ENCODE results near the gene SCLT1.

The SCLT1 gene

DNA sequence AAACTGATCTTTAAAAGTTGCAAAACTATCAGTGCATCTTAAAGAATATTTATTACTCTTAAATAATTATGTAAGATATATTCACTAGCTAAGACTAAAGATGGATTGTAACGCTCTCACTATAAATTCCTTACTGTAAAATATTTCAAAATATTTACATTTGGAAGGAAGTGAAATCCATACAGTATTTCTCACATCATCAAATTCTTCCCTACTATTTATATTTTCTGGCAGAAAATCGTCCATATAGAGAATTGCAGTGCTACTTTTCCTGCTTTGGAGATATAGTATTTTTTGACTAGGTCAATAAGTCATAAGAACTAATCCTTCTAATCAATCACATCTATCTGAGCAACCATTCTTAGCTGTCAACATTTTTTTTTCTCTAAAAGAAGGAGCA, 52.9 kb downstream of the SCLT1 start:
- H3K4me3 ChIP-seq, result no peak overlapping the region
- H3K4me1 ChIP-seq, result no peaks in the 10 kb centered on the region
- H3K9me3 ChIP-seq, result no peaks in the 10 kb centered on the region
- no peaks in the 10 kb centered on the region; the same call in 1 of the 2 replicates for H3K36me3 ChIP-seq
- H3K4me2 ChIP-seq, result no peak overlapping the region
- no peaks in the 10 kb centered on the region for H4K20me1 ChIP-seq
- no peak for TF ChIP-seq Cebpa-rat (IDR thresholded peaks at IDR 0.05)
- no peak overlapping the region for H3K27ac ChIP-seq
- H3K27me3 ChIP-seq, result no peaks in the 10 kb centered on the region
- no peak overlapping the region for H3K9ac ChIP-seq

DNA sequence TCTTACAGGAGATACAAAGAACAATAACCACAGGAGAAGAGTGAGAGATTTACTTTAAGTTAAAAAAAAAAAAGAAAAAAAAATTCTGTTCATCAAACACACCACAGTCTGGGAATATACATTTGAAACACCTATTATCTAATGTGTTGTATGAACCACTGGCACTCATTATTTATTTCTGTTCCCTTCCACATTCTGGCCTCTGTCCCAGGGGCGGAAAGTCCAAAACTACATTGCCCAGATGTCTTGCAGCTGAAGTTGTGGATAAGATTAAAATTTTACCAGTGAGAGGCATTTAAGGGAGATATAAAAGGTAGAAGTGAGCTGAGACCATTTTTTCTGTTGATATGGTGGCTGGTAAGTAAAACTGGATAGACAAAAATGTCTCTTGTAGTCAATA, 56.2 kb downstream of the SCLT1 start:
- no peak for TF ChIP-seq Cebpa-rat (IDR thresholded peaks at IDR 0.05)
- H4K20me1 ChIP-seq, result no peaks in the 10 kb centered on the region
- 0 out of 2 replicates have a peak, but pooled peaks cover 3% of the 10 kb centered on the region for H3K9me3 ChIP-seq
- H3K27me3 ChIP-seq, result no peaks in the 10 kb centered on the region
- no peaks in the 10 kb centered on the region for H3K36me3 ChIP-seq
- H3K4me1 ChIP-seq, result no peaks in the 10 kb centered on the region
- no peak overlapping the region for H3K4me2 ChIP-seq
- H3K27ac ChIP-seq, result no peak overlapping the region
- H3K4me3 ChIP-seq, result no peak overlapping the region
- no peak overlapping the region for H3K9ac ChIP-seq

DNA sequence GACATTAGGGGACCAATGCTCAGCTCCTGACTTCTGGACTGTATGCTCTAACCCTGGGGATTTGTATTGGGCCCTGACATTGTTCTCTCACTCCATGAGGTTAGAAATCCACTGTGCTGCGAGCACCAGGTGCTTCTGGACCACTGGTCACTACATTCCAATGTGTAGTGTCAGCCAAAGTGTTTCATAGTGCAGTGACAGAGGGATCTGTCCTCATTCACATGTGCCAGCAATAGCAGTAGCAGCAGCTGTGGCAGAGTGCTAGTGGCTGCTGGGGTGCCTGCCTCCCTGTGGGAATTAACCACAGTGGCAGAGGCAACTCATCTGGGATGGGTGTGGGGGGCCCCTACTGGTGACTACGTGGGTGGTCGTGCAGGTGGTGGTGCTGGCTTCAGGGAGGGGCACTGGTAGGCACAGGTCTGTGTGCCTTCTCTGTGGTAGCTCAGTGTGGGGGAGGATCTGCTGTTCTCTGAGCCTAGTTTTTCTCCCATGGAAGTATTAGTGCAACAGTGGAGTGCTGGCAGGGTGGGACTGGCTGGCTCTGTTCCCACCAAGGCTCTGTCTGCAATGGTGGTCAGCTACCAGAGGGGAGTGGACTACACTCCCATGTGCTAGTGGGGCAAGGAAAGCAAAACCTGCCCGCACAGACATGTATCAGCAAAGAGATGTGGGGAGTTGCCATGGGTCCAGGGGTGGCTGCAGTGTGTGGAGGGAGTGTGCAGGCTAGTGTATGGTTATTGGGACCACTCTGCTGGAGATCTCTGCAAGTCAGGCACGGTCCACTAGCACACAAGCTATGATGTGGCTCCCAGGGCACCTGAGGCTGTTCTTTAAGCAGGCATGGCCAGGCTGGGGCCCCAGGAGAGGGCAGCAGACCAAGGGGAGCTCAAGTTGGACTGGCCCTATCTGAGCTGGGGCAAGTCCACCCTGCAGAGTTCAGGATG, 78.5 kb downstream of the SCLT1 start:
- Histone ChIP-seq H3K9me3 (0 out of 2 replicates have a peak, but pooled peaks cover 10% of the 10 kb centered on the region), H3K27ac (no peak overlapping the region), H4K20me1 (no peaks in the 10 kb centered on the region), H3K9ac (no peak overlapping the region), H3K4me3 (no peak overlapping the region), H3K27me3 (no peaks in the 10 kb centered on the region), H3K4me1 (no peaks in the 10 kb centered on the region), H3K4me2 (no peak overlapping the region), H3K36me3 (peaks cover 7% of the 10 kb centered on the region; the same call in 1 of the 2 replicates)
- TF ChIP-seq Cebpa-rat (IDR thresholded peaks at IDR 0.05), result no peak

- H3K27ac ChIP-seq, result no peak overlapping the region
- no peak overlapping the region for H3K4me3 ChIP-seq
- H4K20me1 ChIP-seq, result no peaks in the 10 kb centered on the region
- H3K36me3 ChIP-seq, result no peaks in the 10 kb centered on the region
- H3K27me3 ChIP-seq, result no peaks in the 10 kb centered on the region
- H3K9me3 ChIP-seq, result peaks cover 19% of the 10 kb centered on the region; the same call in 1 of the 2 replicates
- no peak overlapping the region for H3K9ac ChIP-seq
- no peak overlapping the region for H3K4me2 ChIP-seq
- no peak for TF ChIP-seq Cebpa-rat (IDR thresholded peaks at IDR 0.05)
- no peaks in the 10 kb centered on the region for H3K4me1 ChIP-seq
Measured at GRCh38 chr4:129008096-129008495, 85.2 kb downstream of the SCLT1 start.

GRCh38 chr4:128986908-128987307, 106.4 kb downstream of the SCLT1 start:
- Histone ChIP-seq H3K27ac (no peak overlapping the region), H3K4me3 (no peak overlapping the region), H4K20me1 (no peaks in the 10 kb centered on the region), H3K9me3 (no peaks in the 10 kb centered on the region), H3K36me3 (peaks cover 15% of the 10 kb centered on the region), H3K4me1 (no peaks in the 10 kb centered on the region), H3K9ac (no peak overlapping the region), H3K27me3 (no peaks in the 10 kb centered on the region), H3K4me2 (no peak overlapping the region)
- TF ChIP-seq Cebpa-rat (IDR thresholded peaks at IDR 0.05), result no peak

- no peak overlapping the region for H3K4me2 ChIP-seq
- TF ChIP-seq Cebpa-rat (IDR thresholded peaks at IDR 0.05), result no peak
- H3K4me3 ChIP-seq, result no peak overlapping the region
- no peaks in the 10 kb centered on the region for H3K9me3 ChIP-seq
- peaks cover 15% of the 10 kb centered on the region for H3K36me3 ChIP-seq
- no peaks in the 10 kb centered on the region for H3K4me1 ChIP-seq
- H4K20me1 ChIP-seq, result no peaks in the 10 kb centered on the region
- no peak overlapping the region for H3K27ac ChIP-seq
- no peaks in the 10 kb centered on the region for H3K27me3 ChIP-seq
- H3K9ac ChIP-seq, result no peak overlapping the region
Measured at GRCh38 chr4:128986019-128986418, 107.3 kb downstream of the SCLT1 start.

DNA sequence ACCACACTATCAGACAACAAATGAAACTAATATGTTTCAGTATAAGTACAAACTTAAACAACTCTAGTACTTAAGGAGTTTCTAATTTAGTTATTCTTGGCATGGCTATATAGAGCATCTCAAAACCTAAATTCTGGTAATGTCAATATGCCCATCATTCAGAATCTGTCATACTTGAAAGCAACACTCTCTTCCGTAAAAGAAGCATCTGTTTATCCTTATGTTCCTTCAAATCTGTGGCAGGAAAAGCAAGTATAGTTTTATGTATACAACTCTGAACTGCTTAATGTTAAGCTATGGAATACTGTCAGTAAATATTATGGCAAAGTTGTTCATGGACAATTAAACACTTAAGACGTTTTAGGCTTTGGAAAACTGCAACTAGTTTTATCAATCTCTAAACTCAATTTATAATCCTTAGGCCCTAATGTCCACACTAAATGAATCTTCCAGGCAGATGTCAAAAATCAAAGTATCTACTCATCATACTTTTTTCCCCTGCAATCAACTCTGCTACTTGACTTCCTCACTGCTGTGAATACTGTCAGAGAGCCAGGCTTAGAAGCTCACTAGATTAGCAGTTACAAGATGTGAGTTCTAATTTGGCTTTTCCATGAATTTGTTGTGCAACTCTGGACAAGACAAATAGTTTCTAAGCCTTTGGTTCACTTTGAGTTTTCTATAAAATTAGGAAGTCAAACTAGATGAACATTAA, 109.4 kb downstream of the SCLT1 start:
- Histone ChIP-seq H3K27me3 (no peaks in the 10 kb centered on the region), H3K9ac (no peak overlapping the region), H4K20me1 (no peaks in the 10 kb centered on the region), H3K27ac (no peak overlapping the region), H3K4me3 (no peak overlapping the region), H3K9me3 (no peaks in the 10 kb centered on the region), H3K4me1 (no peaks in the 10 kb centered on the region), H3K36me3 (peaks cover 15% of the 10 kb centered on the region), H3K4me2 (no peak overlapping the region)
- no peak for TF ChIP-seq Cebpa-rat (IDR thresholded peaks at IDR 0.05)

GRCh38 chr4:128981377-128981776, 112.0 kb downstream of the SCLT1 start:
- TF ChIP-seq Cebpa-rat (IDR thresholded peaks at IDR 0.05), result no peak
- H3K36me3 ChIP-seq, result peaks cover 7% of the 10 kb centered on the region
- no peaks in the 10 kb centered on the region for H3K27me3 ChIP-seq
- no peak overlapping the region for H3K4me2 ChIP-seq
- no peak overlapping the region for H3K9ac ChIP-seq
- H3K4me3 ChIP-seq, result no peak overlapping the region
- H3K4me1 ChIP-seq, result no peaks in the 10 kb centered on the region
- no peaks in the 10 kb centered on the region for H4K20me1 ChIP-seq
- no peak overlapping the region for H3K27ac ChIP-seq
- no peaks in the 10 kb centered on the region for H3K9me3 ChIP-seq

DNA sequence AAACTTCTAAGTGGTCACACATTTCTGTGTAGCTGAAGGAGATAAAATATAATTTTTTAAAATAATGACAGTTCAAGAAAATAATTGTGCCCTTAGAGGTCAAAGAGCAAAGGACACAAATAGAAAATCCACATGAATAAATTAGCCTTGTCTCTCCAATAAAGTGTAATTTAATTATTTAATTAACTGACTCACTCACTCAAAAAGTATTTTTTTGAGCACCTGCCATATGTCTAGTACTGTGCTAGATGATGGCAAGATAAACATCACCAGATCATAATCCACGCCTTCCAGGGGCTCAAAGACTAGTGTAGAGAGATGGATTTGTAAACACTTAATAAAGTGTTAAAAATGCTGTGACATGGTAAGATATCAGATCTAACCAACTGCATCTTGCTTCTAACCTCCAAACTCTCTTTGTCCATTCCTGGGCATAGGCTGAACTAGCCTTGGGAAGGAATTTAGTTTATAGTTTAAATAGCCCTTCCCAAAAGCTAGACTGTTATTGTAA, 112.5 kb downstream of the SCLT1 start:
- Histone ChIP-seq H3K36me3 (peaks cover 2% of the 10 kb centered on the region), H3K4me3 (no peak overlapping the region), H3K9ac (no peak overlapping the region), H3K27ac (no peak overlapping the region), H3K27me3 (no peaks in the 10 kb centered on the region), H3K4me1 (no peaks in the 10 kb centered on the region), H3K9me3 (no peaks in the 10 kb centered on the region), H3K4me2 (no peak overlapping the region), H4K20me1 (no peaks in the 10 kb centered on the region)
- no peak for TF ChIP-seq Cebpa-rat (IDR thresholded peaks at IDR 0.05)

- H3K27me3 ChIP-seq, result no peaks in the 10 kb centered on the region
- no peak overlapping the region for H3K27ac ChIP-seq
- no peak overlapping the region for H3K4me3 ChIP-seq
- H4K20me1 ChIP-seq, result no peaks in the 10 kb centered on the region
- TF ChIP-seq Cebpa-rat (IDR thresholded peaks at IDR 0.05), result no peak
- no peaks in the 10 kb centered on the region for H3K4me1 ChIP-seq
- no peak overlapping the region for H3K9ac ChIP-seq
- no peaks in the 10 kb centered on the region for H3K9me3 ChIP-seq
- H3K36me3 ChIP-seq, result no peaks in the 10 kb centered on the region
- no peak overlapping the region for H3K4me2 ChIP-seq
Measured at GRCh38 chr4:128979934-128980333, 113.4 kb downstream of the SCLT1 start.

Data from BLaER1 (cell line).